AG20443 (cell line): Measurements from ENCODE around the gene NHLRC3.
"Not testable (repeated sequence)": the region's sequence is repeated elsewhere in the genome, so short reads cannot be mapped to it uniquely, and the experiment has no call there.

ENCODE experiments used
- DNase-seq: peaks from one replicate; pipeline ENCODE4 v3.0.0; 2012; ENCODE audit warnings: low spot score, mixed read lengths

Gene NHLRC3, protein sequence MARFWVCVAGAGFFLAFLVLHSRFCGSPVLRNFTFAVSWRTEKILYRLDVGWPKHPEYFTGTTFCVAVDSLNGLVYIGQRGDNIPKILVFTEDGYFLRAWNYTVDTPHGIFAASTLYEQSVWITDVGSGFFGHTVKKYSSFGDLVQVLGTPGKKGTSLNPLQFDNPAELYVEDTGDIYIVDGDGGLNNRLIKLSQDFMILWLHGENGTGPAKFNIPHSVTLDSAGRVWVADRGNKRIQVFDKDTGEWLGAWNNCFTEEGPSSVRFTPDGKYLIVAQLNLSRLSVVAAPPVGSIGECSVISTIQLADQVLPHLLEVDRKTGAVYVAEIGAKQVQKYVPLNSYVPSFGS

DNA sequence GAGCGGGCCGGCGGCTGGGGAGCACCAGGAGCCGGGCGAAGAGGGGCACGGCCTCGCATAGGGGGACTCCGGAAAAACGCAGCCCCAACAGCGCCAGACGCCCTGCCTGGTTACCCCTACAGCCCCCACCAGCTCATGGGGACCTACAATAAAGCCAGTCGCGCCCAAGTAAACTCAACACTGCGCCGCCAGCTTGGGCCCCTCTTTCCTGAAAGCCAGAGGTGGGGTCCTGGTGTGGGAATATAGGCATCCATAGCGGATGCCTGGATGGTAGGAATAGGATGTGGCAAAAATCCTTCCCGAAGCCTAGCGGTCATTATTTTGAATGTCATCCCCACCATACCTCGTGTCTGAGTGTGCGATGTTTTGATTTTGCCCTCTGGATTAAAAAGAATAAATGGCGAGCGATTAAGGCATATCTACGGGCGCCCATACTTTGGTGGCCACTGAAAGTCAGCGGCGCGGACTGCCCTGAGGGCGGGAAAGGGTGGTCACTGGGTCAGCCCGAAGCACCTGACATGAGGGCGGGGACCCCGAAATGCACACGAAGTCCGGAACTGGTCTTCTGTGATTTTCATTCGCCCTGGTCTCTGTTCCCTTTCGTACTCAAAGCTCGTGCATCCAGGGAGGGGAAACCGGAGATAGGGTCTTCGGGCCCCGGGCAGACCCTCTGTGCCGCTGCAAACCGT lies at the start of gene NHLRC3, which contains the start of gene PROSER1:
Gene NHLRC3, plus strand, starts transcription at position 577 of the 689 bp plus-strand sequence. CDS start 184 bp downstream, outside the sequence.
Gene PROSER1, minus strand, starts transcription at position 210 of the 689 bp plus-strand sequence. CDS start 847 bp downstream, outside the sequence.
- DNase-seq = peak; percentile 85

DNA sequence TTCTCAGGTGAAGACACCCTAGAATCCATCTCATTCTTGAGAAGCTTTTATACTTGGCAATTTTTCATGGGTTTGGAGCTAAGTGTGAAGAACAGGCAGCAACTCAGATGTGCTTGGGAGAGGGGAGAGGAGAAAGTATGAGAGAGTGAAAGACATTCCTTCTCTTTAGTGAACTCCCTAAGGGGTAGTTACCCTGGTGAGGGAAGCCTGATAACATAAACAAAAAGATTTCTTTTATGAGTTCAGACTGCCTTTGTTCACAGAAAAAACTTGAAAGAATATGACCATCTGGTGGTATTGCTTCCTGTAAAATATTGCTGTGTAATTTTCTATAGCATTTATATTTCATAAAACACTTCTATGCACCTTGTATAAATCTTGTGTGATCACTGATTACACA lies 47.6 kb upstream of the NHLRC3 start, which contains the start of gene STOML3:
Gene STOML3, minus strand, starts transcription at position 139 of the 400 bp plus-strand sequence. Its CDS starts 110 bp downstream, at position 29.
- DNase-seq = no peak

DNA sequence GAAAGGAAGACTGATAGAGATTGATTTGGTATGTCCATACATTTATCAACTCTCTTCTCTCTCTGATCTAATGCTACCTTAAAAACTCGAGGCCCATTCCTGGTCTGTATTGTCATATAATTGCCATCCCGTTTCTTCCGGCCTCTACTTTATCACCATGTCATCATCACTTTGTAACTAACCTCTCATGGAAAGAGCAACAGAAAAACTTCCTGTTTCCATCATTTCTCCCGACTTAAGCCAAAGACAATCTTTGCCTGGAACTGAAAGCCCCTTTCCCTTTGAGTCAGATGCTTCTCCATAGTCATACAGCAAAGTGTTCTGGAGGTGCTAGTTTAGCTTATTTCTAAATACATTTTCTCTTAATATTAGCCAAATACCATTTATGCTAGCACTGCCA lies 44.9 kb upstream of the NHLRC3 start:
- DNase-seq = no peak

DNA sequence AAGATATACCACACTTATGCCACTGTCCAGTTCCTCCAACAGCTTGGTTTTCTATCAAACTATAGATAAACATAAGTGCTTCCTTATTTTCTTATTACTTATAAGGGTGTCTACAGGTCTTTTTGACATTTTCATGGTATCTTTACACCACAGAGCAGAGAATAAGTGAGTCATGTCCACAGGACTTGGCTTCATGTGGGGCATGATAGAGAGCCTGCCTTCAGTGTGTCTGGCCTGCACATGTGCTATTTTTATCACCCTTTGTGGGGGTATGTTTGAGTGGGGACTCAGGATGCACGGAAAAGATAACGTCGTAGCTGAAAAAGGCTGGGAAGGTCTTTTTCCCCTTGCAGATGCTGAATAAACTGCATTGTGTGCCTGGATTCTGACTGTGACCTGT lies 39.5 kb upstream of the NHLRC3 start:
- no peak for DNase-seq

DNA sequence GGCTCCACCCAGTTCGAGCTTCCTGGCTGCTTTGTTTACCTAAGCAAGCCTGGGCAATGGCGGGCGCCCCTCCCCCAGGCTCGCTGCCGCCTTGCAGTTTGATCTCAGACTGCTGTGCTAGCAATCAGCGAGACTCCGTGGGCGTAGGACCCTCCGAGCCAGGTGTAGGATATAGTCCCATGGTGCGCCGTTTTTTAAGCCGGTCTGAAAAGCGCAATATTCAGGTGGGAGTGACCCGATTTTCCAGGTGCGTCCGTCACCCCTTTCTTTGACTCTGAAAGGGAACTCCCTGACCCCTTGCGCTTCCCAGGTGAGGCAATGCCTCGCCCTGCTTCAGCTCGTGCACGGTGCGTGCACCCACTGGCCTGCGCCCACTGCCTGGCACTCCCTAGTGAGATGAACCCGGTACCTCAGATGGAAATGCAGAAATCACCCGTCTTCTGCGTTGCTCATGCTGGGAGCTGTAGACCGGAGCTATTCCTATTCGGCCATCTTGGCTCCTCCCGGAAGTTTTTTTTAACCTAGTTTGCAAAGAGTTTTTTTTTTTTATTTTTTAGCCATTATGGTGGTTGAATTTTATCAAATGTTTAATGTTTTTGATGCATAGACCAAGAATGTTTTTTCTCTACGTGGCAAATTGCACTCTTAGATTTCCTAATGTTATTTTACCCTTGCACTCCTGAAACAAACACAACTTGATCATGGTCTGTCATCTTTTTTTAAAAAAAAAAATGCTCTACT lies 31.7 kb upstream of the NHLRC3 start:
- DNase-seq = not testable (repeated sequence)

DNA sequence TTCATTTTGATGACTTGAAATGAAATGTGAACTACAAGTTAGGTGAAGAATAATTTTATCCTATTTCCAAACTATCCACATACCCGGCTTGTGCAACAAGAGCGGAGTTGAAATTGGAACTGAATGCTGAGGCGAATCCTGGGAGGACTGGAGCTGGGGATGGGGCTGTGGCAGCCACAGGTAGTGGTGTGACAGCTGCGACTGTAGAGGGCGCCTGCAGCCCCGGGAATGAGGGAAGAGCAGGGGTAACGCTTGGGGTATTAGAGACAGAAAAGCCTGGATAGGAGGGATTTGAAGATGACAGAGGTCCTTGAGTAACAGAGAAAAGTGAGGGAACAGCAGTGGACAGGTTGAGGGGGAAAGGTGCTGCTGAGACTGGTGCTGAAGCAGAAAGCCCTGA lies 25.6 kb upstream of the NHLRC3 start:
- no peak for DNase-seq

DNA sequence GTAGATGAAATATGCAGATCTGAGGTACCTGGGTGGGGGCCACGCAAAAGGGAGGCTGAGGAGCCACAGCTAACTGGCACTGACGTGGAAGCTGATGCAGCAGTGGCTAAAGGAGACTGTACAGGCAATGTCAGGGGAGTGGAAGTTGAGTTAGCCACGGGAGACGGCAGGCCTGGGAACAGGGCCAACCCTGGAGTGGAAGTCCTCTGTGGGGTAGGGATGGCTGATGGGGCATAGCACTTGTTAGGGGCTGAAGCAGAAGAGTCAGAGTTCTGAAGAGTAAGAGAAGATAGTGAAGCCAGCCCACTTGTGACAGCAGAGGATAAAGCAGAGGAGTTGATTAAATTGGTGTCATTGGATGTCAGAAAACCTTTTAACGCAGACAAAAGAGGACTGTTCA lies 24.8 kb upstream of the NHLRC3 start:
- DNase-seq = no peak

DNA sequence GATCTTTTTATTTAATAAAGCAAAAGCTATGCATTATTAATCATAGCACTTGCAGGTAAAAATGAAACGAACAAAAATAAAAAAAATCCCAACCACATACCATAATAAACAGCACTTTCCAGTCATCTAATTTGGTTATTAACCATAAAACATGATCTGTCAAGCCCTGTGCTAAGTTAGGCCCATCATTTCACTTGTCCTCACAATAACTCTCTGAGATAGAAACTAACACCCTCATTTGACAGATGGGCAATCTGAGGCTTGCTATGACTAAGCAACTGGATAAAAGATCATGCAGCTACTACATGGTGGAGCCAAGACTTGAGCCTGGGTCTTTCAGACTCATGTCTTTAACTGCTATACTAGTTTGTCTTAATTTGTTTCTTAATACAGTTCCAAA lies 22.2 kb upstream of the NHLRC3 start:
- DNase-seq = no peak

DNA sequence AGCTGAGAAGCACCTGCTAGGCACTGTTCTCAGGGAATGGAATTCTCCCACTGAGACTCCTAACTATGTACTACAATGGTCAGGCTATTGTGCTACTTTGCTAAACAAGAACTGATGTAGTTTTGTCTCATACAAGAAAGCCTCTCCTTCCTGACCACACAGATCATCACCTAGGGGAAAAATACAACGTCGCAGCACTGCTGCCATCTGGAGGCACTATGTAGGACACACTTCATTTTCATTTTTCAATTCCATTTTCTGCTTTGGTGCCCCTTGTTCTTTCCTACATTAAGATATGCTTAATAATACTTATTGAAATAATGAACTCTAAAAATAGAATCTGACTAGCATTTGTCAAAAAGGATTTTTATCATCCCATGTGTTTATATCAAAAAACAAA lies 21.5 kb upstream of the NHLRC3 start:
- DNase-seq = peak; percentile 45

DNA sequence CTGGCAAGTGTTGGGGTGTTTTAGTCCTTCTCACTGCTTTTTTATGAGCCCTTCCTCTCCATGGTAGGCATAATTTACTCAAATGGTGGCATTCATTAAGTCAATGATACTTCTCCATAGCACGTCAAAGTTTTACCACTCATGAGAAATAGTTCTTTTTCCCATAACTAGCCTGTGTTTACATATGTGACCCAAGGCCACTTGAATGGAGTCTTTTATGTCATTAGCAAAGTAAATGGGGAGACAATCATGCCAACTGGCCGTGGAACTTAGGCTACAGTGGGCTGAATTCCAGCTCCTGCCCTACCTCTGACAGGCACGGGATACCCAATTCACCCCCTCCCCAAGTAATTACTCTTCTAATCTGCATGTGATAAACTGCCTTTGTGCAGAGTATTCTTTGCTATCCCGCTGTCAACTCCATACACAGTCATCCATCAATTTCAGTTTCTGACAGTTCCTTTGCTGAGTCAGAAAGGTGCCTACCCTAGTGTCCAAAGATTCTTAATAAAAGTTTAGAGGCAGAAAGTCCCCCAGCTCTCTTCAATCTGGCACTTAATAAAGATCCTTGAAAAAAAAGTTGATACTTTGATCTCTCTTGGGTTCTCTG lies 17.3 kb upstream of the NHLRC3 start:
- DNase-seq = no peak

DNA sequence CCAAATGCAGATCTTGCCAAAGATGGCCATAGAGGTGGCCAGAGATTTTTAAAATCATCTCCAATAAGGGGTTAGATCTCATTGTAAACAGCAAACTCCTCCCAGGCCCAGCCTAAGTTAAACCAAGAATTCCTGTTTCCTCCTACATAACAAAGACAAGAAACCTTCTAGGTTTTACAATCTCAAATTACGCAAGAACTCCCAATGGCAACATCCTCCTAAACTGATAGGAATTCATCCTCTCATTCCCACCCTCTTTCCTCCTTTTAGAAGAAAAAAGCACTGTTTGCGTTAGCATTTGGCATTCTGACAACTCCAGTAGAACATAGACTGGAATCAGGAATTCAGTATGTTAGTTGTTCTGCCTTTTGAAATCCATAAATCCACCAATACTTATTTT lies 14.9 kb upstream of the NHLRC3 start:
- no peak for DNase-seq

DNA sequence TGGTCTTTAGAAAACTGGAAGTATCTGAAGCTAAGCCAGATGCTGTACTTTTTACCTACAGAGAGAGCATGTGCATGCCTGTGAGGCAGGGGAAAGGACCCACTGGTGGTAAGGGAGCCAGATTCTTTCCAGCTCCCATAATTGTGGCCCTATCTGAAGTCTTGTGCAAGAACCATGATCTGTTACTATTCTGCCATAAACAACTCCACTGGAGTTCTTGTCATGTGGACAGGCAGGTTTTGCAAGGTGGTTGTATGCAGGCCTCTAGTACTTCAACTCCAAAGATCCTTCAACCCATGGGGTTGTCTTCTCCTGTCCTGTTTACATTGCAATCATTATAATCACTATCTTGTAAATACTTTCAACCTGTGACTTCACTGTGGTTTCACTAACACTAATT lies 14.5 kb upstream of the NHLRC3 start:
- no peak for DNase-seq

DNA sequence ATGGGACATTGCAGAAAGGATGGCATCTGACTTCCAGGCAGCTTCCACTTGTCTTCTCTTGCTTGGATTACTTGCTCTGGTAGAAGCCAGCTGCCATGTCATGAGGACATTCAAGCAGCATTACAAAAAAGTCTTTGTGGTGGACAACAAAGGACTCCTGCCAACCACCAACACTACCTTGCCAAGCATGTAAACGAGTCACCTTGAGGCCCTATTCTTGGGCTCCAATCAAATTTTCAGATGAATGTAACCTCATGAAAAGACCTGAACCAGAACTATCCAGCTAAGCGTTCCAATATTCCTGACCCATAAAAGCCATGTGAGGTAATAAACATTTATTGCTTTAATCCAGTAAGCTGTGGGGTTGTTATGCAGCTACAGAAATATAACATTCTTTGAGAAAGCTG lies 12.8 kb upstream of the NHLRC3 start:
- no peak for DNase-seq

DNA sequence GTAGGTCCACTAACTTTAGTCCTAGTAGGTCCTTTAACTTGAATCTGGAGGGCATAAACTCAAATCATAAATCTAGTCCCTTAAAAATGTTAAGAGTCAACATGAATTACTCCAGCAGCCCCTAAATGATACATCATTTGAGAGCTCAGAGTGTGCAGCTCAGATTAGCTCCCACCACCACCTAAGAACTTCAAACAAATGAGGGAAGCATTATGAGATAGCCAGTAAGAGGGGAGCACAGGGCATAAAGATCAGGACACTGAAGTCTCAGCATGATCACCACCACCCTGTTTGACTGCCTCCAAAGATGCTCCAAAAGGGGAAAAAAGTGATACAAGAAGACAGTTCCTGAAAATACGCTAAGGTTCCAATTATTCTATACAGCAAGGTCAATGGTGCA lies 6.1 kb upstream of the NHLRC3 start:
- DNase-seq = no peak

DNA sequence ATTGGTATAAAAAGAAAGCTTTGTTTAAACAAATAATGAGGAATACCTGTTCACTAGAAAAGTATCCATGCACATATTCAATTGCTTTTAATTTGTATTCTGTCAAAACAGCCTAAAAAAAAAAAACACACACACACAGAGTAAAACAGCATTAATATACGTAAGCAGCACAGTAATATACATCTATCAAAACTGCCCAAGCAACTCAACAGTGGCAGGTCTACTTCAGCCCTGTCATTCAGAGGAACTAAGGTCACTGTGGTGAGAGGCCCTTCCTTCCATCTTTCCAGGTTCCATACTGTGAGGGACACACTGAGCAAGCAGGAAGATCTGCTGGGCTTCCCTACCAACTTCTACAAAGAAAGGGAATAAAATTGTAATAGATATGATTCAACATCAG lies 4.2 kb upstream of the NHLRC3 start:
- DNase-seq = no peak

DNA sequence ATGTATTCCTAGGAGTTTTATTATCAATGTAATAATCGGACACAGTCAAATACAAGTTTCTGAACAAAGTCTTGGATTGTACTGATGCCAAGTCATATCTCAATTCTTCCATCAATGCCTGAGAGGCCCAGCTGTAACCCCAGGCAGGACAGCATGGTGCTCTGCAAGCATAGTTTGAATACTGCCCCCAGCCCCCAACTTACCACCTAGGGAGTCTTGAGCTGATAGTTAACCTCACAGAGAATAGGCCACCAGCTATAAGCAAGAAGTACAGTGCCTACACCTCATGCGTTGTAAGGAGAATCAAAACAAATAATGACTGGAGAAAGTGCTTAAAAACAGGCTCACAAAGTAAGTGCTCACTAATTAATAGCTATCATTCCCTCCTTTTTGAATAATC lies 3.1 kb upstream of the NHLRC3 start:
- DNase-seq = no peak

DNA sequence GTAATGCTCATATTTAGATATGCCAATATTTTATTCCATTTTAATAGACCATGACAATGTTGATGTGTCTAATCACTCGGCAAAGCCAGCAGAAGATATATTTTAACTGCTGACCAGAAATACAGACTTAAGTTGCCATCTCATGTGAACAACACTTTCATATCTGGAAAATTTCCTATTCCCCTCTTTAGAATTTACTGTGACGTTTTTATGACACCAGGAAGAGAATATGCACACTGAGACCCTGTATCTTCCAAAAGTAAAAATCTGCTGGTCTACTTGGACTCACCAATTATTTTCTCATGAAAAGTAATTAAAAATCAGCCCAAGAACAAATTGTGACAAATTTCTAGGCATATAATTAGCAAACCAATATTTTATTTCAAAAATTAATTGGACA lies 2.5 kb upstream of the NHLRC3 start:
- no peak for DNase-seq

DNA sequence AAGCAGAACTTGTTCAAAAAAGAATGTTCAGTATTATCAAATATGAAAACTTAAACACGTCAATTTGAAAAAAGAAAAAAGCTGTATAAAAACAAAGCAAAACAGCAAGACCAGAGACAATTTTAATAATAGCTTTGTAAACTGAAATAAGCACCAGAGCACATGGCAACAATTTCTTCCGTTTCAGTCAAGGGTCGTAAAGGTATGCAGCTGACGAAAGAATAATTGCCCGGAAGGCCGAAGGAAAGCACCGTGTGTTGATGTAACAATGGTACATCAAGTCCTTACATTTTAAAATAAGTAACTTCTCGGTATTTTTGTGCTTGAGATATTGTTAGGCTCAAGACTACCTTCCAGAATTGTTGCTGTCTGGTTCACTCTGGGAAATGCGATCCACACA lies 2.0 kb upstream of the NHLRC3 start:
- DNase-seq = no peak

DNA sequence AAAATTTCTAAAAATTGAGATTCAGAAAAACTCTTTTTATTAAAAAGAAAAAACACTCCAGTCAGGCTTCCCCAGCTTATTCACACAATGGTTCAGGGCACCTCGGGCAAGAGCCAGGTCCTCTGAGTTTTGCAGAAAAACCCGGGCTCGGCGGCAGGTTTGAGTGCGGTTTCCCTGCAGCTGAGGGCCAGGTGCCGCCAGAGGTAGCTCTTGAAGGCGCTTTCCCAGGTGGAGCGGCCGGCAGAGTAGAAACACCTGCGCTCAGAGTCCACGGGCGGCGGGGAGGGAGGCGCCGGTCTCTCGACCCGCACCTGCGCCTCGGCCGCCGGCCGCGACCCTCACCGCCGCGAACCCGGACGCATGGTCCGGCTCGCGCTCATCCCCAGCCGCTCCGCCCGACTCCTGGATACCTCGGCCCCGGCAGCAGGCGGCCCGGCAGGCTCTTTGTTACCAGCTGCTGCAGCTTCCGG lies 811 bp upstream of the NHLRC3 start:
- no peak for DNase-seq

DNA sequence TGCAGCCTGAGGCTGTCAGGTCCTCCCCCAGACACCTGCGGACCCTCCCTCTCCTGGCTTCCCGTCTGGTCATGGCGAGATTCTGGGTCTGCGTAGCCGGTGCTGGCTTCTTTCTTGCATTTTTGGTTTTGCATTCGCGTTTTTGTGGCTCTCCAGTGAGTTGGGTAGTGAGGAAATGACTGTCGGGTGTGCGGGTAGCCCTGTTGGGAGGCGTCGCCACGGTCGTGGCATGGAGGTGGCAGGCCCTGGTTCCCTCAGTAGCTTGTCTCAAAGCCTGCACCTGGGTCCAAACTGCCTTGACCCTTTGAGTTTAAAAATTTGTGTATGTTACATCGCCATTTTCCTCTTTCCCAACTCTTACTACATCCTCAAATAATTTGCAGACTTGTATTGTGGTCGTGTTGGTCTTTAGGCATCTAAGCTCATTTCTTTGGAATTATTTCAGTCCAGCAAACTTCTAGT lies 344 bp downstream of the NHLRC3 start:
- DNase-seq = peak; percentile 23

DNA sequence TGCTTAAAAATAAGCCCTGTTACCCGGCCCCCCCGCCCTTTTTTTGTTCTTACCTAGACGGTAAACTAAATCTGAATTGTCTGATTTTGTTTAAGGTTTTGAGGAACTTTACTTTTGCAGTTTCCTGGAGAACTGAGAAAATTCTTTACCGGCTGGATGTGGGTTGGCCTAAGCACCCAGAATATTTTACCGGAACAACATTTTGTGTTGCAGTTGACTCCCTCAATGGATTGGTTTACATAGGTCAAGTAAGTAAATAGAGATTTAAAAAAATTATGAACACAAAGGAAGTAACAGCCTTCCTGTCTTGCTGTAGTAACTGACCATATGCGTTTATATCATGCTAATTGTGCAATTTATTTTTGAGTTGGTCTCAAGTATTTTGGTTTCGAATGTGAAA lies 785 bp downstream of the NHLRC3 start:
- no peak for DNase-seq

DNA sequence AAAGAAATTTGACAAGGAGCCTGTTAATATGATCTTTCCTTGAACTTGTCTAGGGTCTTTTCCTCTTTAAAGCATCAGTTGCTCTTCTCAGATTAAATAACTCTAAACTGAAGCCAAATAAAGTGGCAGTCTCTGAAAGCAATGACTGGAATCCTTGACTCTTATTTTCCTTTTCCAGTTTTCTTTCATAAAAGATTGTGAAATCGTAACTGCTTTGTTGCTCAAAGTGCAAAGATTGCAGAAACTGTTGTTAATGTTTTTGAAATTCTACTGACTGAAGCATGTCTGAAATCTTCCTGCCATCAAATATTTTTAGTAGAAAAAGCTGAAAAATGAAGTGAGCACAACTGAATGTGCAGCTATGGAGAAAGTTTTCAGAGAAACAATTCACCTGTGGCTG lies 1.9 kb downstream of the NHLRC3 start:
- no peak for DNase-seq
